H9 (cell line): ENCODE data around the gene PHACTR1. TPM values are rescaled to one million over a fixed set of nuclear protein-coding genes. Genes with fewer than 3 reads are reported as not detected.

Source experiments
- DNase-seq: peaks from one replicate; pipeline ENCODE4 v3.0.0-alpha.2; 2017
- H2AFZ ChIP-seq: one replicate; pipeline ENCODE4 v1.6.1; 2013; ENCODE audit warnings: mild to moderate bottlenecking, low read length, control low read depth, moderate library complexity
- H2AK5ac ChIP-seq: 2 replicates; pipeline ENCODE4 v1.6.1; 2013; ENCODE audit warnings: low read length, control low read depth, mixed read lengths; ENCODE audit not compliant: insufficient read length
- H2BK120ac ChIP-seq: one replicate; pipeline ENCODE4 v1.6.1; 2013; ENCODE audit warnings: low read depth, mild to moderate bottlenecking, low read length, control low read depth, inconsistent platforms; ENCODE audit not compliant: poor library complexity, severe bottlenecking
- H2BK12ac ChIP-seq: 2 replicates; pipeline ENCODE4 v1.6.1; 2013; ENCODE audit warnings: low read length, control low read depth, mixed read lengths, low read depth; ENCODE audit not compliant: insufficient read length
- H2BK15ac ChIP-seq: 2 replicates; pipeline ENCODE4 v1.6.1; 2013; ENCODE audit warnings: low read depth, low read length, control low read depth
- H2BK20ac ChIP-seq: one replicate; pipeline ENCODE4 v1.6.1; 2013; ENCODE audit warnings: low read depth, mild to moderate bottlenecking, low read length, control low read depth, inconsistent platforms; ENCODE audit not compliant: poor library complexity, severe bottlenecking
- H2BK5ac ChIP-seq: 2 replicates; pipeline ENCODE4 v1.6.1; 2013; ENCODE audit warnings: low read length, control low read depth, mixed read lengths; ENCODE audit not compliant: insufficient read length
- H3K14ac ChIP-seq: 2 replicates; pipeline ENCODE4 v1.6.1; 2013; ENCODE audit warnings: low read length, control low read depth; ENCODE audit not compliant: insufficient read depth
- H3K18ac ChIP-seq: 2 replicates; pipeline ENCODE4 v1.6.1; 2013; ENCODE audit warnings: low read depth, mild to moderate bottlenecking, mixed read lengths, low read length, control low read depth; ENCODE audit not compliant: insufficient read length
- H3K23ac ChIP-seq: 2 replicates; pipeline ENCODE4 v1.6.1; 2013; ENCODE audit warnings: low read length, control low read depth, mixed read lengths, low read depth; ENCODE audit not compliant: insufficient read length
- H3K23me2 ChIP-seq: 2 replicates; pipeline ENCODE4 v1.6.1; 2013; ENCODE audit warnings: low read depth, mild to moderate bottlenecking, mixed read lengths, low read length, control low read depth; ENCODE audit not compliant: insufficient read length, poor library complexity, severe bottlenecking
- H3K27ac ChIP-seq: 2 replicates; pipeline ENCODE4 v1.5.1; 2013; ENCODE audit warnings: low read length, control low read depth, mixed read lengths, low read depth; ENCODE audit not compliant: insufficient read length
- H3K27me3 ChIP-seq: 2 replicates; pipeline ENCODE4 v1.6.1; 2013; ENCODE audit warnings: low read length, control low read depth, inconsistent platforms; ENCODE audit not compliant: insufficient read depth
- H3K4ac ChIP-seq: 2 replicates; pipeline ENCODE4 v1.6.1; 2013; ENCODE audit warnings: low read depth, mild to moderate bottlenecking, control low read depth, inconsistent platforms, low read length, moderate library complexity
- H3K4me1 ChIP-seq: 2 replicates; pipeline ENCODE4 v1.6.1; 2013; ENCODE audit warnings: low read length, control low read depth, inconsistent platforms; ENCODE audit not compliant: insufficient read depth
- H3K4me2 ChIP-seq: 2 replicates; pipeline ENCODE4 v1.6.1; 2013; ENCODE audit warnings: low read length, control low read depth, mixed read lengths; ENCODE audit not compliant: insufficient read length, insufficient read depth
- H3K56ac ChIP-seq: 2 replicates; pipeline ENCODE4 v1.6.1; 2013; ENCODE audit warnings: low read depth, mild to moderate bottlenecking, mixed read lengths, low read length, control low read depth; ENCODE audit not compliant: insufficient read length
- H3K79me1 ChIP-seq: 2 replicates; pipeline ENCODE4 v1.6.1; 2013; ENCODE audit warnings: low read depth, mild to moderate bottlenecking, moderate library complexity, low read length, control low read depth, inconsistent platforms; ENCODE audit not compliant: insufficient read depth, poor library complexity, severe bottlenecking
- H3K79me2 ChIP-seq: 2 replicates; pipeline ENCODE4 v1.6.1; 2013; ENCODE audit warnings: low read length, control low read depth, inconsistent platforms; ENCODE audit not compliant: insufficient read depth
- H3K9ac ChIP-seq: 2 replicates; pipeline ENCODE4 v1.6.1; 2013; ENCODE audit warnings: low read length, control low read depth, mixed read lengths; ENCODE audit not compliant: insufficient read length; ENCODE audit errors: extremely low read depth
- H3K9me3 ChIP-seq: one replicate; pipeline ENCODE4 v1.6.1; 2013; ENCODE audit warnings: low read depth, low read length, inconsistent platforms; ENCODE audit not compliant: control insufficient read depth
- H3T11ph ChIP-seq: one replicate; pipeline ENCODE4 v1.6.1; 2013; ENCODE audit warnings: mild to moderate bottlenecking, low read length, control low read depth, inconsistent platforms
- H4K20me1 ChIP-seq: one replicate; pipeline ENCODE4 v1.6.1; 2013; ENCODE audit not compliant: control insufficient read depth, insufficient read length, insufficient read depth
- H4K5ac ChIP-seq: 2 replicates; pipeline ENCODE4 v1.6.1; 2013; ENCODE audit warnings: low read depth, mild to moderate bottlenecking, mixed read lengths, low read length, control low read depth; ENCODE audit not compliant: insufficient read length
- H4K8ac ChIP-seq: replicated peaks from 2 replicates; pipeline ENCODE4 v1.6.1; 2013; ENCODE audit warnings: low read length, control low read depth, mixed read lengths, low read depth; ENCODE audit not compliant: insufficient read length
- H4K91ac ChIP-seq: 2 replicates; pipeline ENCODE4 v1.6.1; 2013; ENCODE audit warnings: low read depth, mild to moderate bottlenecking, moderate library complexity, mixed read lengths, low read length, control low read depth; ENCODE audit not compliant: insufficient read length
- H3K27ac Mint-ChIP-seq, 3 experiments: 2 replicates in 2 of 3; 3 replicates in 1 of 3; pipeline ENCODE4 v1.8.0; 2020 to 2021; ENCODE audit warnings: mixed read lengths in 3 of 3, mild to moderate bottlenecking in 1 of 3, moderate library complexity in 1 of 3
- H3K27me3 Mint-ChIP-seq: 2 replicates; pipeline ENCODE4 v1.8.0; 2021; ENCODE audit warnings: low read depth, mild to moderate bottlenecking, moderate library complexity, mixed read lengths
- H3K36me3 Mint-ChIP-seq, 3 experiments: 2 replicates in 2 of 3; 3 replicates in 1 of 3; pipeline ENCODE4 v1.8.0; 2020 to 2021; ENCODE audit warnings: low read depth in 3 of 3, mixed read lengths in 3 of 3; ENCODE audit not compliant: insufficient read depth in 1 of 3
- H3K4me1 Mint-ChIP-seq, 2 experiments: 2 replicates each; pipeline ENCODE4 v1.8.0; 2020; ENCODE audit warnings: mixed read lengths in 2 of 2
- H3K4me3 Mint-ChIP-seq, 2 experiments: 2 replicates in 1 of 2; 3 replicates in 1 of 2; pipeline ENCODE4 v1.8.0; 2020 to 2021; ENCODE audit warnings: mild to moderate bottlenecking in 2 of 2, mixed read lengths in 2 of 2, moderate library complexity in 1 of 2
- H3K9me3 Mint-ChIP-seq, 2 experiments: 2 replicates in 1 of 2; 3 replicates in 1 of 2; pipeline ENCODE4 v1.8.0; 2020; ENCODE audit warnings: mild to moderate bottlenecking in 2 of 2, mixed read lengths in 2 of 2, moderate library complexity in 1 of 2
- CTCF ChIP-seq: fragments of 200-600 bp; sonication (generic); conservative IDR thresholded peaks from 3 replicates; pipeline ENCODE4 v1.8.0; 2021; ENCODE audit warnings: antibody characterized with exemption, mild to moderate bottlenecking
- WGBS: extraction: QIAGEN DNeasy Blood & Tissue Kit; methylation state at CpG from one replicate; pipeline ENCODE4 v1.1.7; 2013; ENCODE audit warnings: missing lambda C conversion rate, low lambda C conversion rate, mixed read lengths; ENCODE audit not compliant: insufficient read length; ENCODE audit errors: extremely low coverage; 5-methylcytosine and 5-hydroxymethylcytosine counted together
- total RNA-seq: library from RNA; stranded (reverse); gene quantifications from 2 replicates; pipeline ENCODE4 v1.2.1, GENCODE V29; 2021

PHACTR1 gene
- total RNA-seq, 1 experiment from 2014 or later, result 15.9 TPM

GRCh38 chr6:12937971-12938370 lies 221.4 kb downstream of the PHACTR1 start:
- H3K18ac ChIP-seq, result no peak overlapping the region
- no peak overlapping the region for H3K4ac ChIP-seq
- TF ChIP-seq CTCF, result no peak
- H4K8ac ChIP-seq, result no peak overlapping the region
- H3K79me2 ChIP-seq, result no peaks in the 10 kb centered on the region
- H2AK5ac ChIP-seq, result no peak overlapping the region
- no peak for DNase-seq
- no peaks in the 10 kb centered on the region for H3K4me1 ChIP-seq
- no peak overlapping the region for H2BK20ac ChIP-seq
- no peak overlapping the region for H2BK15ac ChIP-seq
- no peak overlapping the region for H3K23ac ChIP-seq
- no peaks in the 10 kb centered on the region for H3K79me1 ChIP-seq
- H4K91ac ChIP-seq, result no peak overlapping the region
- H2AFZ ChIP-seq, result no peak overlapping the region
- no peak overlapping the region for H2BK5ac ChIP-seq
- no peak overlapping the region for H3T11ph ChIP-seq
- H3K9me3 ChIP-seq, result no peaks in the 10 kb centered on the region
- H3K23me2 ChIP-seq, result no peaks in the 10 kb centered on the region
- no peak overlapping the region for H3K14ac ChIP-seq
- H3K9me3 Mint-ChIP-seq, result no peaks in the 10 kb centered on the region; a peak in 1 of 5 replicates
- no CpG with 5 or more reads among the region's 4 CpGs for WGBS
- no peak overlapping the region for H4K5ac ChIP-seq
- no peak overlapping the region for H3K9ac ChIP-seq
- peaks cover 3 to 5% of the 10 kb centered on the region in 2 experiments; a peak in 1 of 4 replicates for H3K4me1 Mint-ChIP-seq
- H3K56ac ChIP-seq, result no peak overlapping the region
- H2BK12ac ChIP-seq, result no peak overlapping the region
- no peaks in the 10 kb centered on the region for H3K36me3 Mint-ChIP-seq
- no peak overlapping the region for H3K4me2 ChIP-seq
- H2BK120ac ChIP-seq, result no peak overlapping the region
- no peak overlapping the region for H3K27ac ChIP-seq
- no peaks in the 10 kb centered on the region for H3K27me3 ChIP-seq
- H4K20me1 ChIP-seq, result no peaks in the 10 kb centered on the region
- H3K27ac Mint-ChIP-seq, result no peak overlapping the region
- no peaks in the 10 kb centered on the region; the same call in 1 of the 2 replicates for H3K27me3 Mint-ChIP-seq
- no peak overlapping the region for H3K4me3 Mint-ChIP-seq
